Progenitor cell of endocrine pancreas (in vitro differentiated cells): ENCODE data around the gene TMEM258. TPM values are rescaled to one million over a fixed set of nuclear protein-coding genes. Genes with fewer than 3 reads are reported as not detected.
A peak's percentile ranks its signal among the peaks of the same experiment; 100 is the strongest.

ENCODE experiments used
- DNase-seq: peaks from one replicate; pipeline ENCODE4 v3.0.0; 2021; ENCODE audit warnings: low spot score; ENCODE audit not compliant: unreplicated experiment
- H3K27ac Mint-ChIP-seq: 2 replicates; pipeline ENCODE4 v1.8.0; 2021; ENCODE audit warnings: mild to moderate bottlenecking, moderate library complexity, mixed read lengths
- H3K27me3 Mint-ChIP-seq: 2 replicates; pipeline ENCODE4 v1.8.0; 2021; ENCODE audit warnings: mixed read lengths
- H3K36me3 Mint-ChIP-seq: 2 replicates; pipeline ENCODE4 v1.8.0; 2022; ENCODE audit warnings: mixed read lengths; ENCODE audit not compliant: insufficient read depth
- H3K4me1 Mint-ChIP-seq: 2 replicates; pipeline ENCODE4 v1.8.0; 2021; ENCODE audit warnings: low read depth, mixed read lengths
- H3K4me3 Mint-ChIP-seq: 2 replicates; pipeline ENCODE4 v1.8.0; 2021; ENCODE audit warnings: low read depth, mild to moderate bottlenecking, moderate library complexity, mixed read lengths
- H3K9me3 Mint-ChIP-seq: 2 replicates; pipeline ENCODE4 v1.8.0; 2021; ENCODE audit warnings: low read depth, mixed read lengths
- CTCF ChIP-seq: fragments of 200-600 bp; sonication (generic); IDR thresholded peaks from one replicate; pipeline ENCODE4 v1.5.0; 2021; ENCODE audit warnings: antibody characterized with exemption, mild to moderate bottlenecking; ENCODE audit not compliant: unreplicated experiment
- total RNA-seq: library from RNA; stranded (reverse); gene quantifications from 2 replicates; pipeline ENCODE4 v1.2.1, GENCODE V29; 2021

The TMEM258 gene
- total RNA-seq, 1 donor from 2014 or later: 185 TPM

DNA sequence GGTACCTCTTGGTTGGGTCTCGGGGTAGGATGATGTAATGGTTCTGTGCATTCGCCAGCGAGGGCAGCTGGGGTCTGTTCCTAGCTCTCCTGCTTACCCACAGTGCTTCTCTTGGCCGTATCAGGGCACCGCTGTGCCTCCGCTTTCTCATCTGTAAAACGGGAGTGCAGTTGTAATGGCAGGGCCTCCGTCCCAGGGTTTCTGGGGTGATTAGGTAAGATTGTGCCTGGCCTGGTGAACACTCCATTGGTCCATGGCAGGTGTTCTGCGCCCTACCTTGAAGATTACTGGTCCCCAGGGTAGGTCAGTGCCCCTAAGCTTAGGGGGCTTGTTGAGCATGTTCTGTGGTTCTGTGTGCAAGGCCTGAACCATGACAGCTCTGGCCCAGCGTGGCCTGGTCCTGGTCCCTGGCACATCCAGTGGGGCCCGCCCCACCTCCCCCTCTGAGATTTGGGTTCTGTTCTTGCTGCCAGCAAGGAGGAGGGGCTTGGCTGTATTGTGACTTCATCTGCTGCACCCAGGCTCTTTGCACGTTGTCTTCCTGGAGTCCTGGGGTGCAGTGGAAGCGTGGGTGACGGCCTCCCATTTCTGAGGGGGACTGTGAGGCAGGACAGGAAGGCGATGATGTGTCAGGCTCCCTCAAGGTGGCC is 35.1 kb downstream of the TMEM258 start:
- H3K36me3 Mint-ChIP-seq: no peaks in the 10 kb centered on the region
- no peaks in the 10 kb centered on the region for H3K27me3 Mint-ChIP-seq
- H3K4me1 Mint-ChIP-seq: peaks cover 64% of the 10 kb centered on the region
- no peak for TF ChIP-seq CTCF
- peak overlapping the region; percentile 95 for H3K27ac Mint-ChIP-seq
- peak overlapping the region; percentile 6 for H3K4me3 Mint-ChIP-seq
- H3K9me3 Mint-ChIP-seq: no peaks in the 10 kb centered on the region
- DNase-seq: no peak

DNA sequence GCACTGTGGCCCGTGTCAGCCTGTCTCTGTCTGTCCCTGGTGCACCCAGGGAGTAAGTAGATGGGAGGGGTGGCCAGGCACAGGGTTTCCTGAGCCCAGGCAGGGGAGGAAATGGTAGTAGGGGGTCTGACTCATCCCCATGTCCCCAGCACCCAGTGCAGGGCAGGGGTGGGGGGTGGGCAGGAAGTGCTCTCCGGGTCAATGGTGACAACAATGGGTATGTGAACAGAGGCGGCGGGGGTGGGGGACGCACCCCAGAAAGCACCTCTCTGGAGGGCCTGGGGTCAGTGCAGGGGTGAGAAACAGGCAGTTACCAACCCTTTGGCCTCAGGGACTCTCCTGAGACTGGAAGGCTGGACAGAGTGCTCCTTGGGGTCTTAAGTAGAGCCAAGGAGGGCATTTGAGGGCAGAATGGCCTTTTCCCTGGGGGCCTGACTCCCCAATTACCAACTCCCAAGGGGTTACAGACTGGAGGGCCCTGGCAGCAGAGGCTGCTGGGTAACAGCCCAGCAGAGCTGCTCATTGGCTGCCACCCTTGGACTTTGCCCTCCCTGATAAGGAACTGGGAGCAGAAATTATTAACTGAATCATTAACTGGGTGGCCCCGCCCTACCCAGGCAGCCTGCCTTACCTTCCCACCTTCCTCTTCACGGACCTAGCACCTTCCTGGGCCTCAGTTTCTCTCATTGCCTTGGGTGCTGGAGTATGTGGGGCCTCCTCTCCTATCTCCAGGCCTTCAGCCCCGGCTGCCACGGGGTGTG is 35.8 kb downstream of the TMEM258 start:
- DNase-seq: peak; percentile 43
- Mint-ChIP-seq H3K9me3 (no peaks in the 10 kb centered on the region), H3K4me1 (peaks cover 60% of the 10 kb centered on the region), H3K36me3 (no peaks in the 10 kb centered on the region), H3K27ac (peak overlapping the region; percentile 95), H3K27me3 (no peaks in the 10 kb centered on the region), H3K4me3 (peak overlapping the region; percentile 59)
- TF ChIP-seq CTCF: no peak

GRCh38 chr11:61756147-61756451 is 36.3 kb downstream of the TMEM258 start:
- H3K4me3 Mint-ChIP-seq: peak overlapping the region; percentile 59
- TF ChIP-seq CTCF: no peak

GRCh38 chr11:61754534-61755482 is 37.6 kb downstream of the TMEM258 start:
- no peaks in the 10 kb centered on the region for H3K36me3 Mint-ChIP-seq
- peaks cover 4% of the 10 kb centered on the region for H3K27me3 Mint-ChIP-seq
- peak; percentile 37 for DNase-seq
- TF ChIP-seq CTCF: no peak
- peak overlapping the region; percentile 95 for H3K27ac Mint-ChIP-seq
- H3K4me3 Mint-ChIP-seq: peak overlapping the region; percentile 90
- H3K4me1 Mint-ChIP-seq: peaks cover 58% of the 10 kb centered on the region
- no peaks in the 10 kb centered on the region for H3K9me3 Mint-ChIP-seq

More at GRCh38 chr11:61756147-61756451, 36.3 kb downstream of the TMEM258 start:
- no peaks in the 10 kb centered on the region for H3K36me3 Mint-ChIP-seq
- H3K9me3 Mint-ChIP-seq: no peaks in the 10 kb centered on the region
- peaks cover 2% of the 10 kb centered on the region for H3K27me3 Mint-ChIP-seq
- peaks cover 59% of the 10 kb centered on the region for H3K4me1 Mint-ChIP-seq
- no peak for DNase-seq
- peak overlapping the region; percentile 95 for H3K27ac Mint-ChIP-seq

- Mint-ChIP-seq H3K27me3 (peaks cover 4% of the 10 kb centered on the region), H3K36me3 (no peaks in the 10 kb centered on the region), H3K4me3 (peak overlapping the region; percentile 90), H3K27ac (peak overlapping the region; percentile 82), H3K9me3 (no peaks in the 10 kb centered on the region), H3K4me1 (peaks cover 58% of the 10 kb centered on the region)
- no peak for TF ChIP-seq CTCF
- no peak for DNase-seq
Observed at GRCh38 chr11:61753672-61754071, 38.7 kb downstream of the TMEM258 start.
